Lower lobe of right lung (tissue), 2 donors: ENCODE results near the gene TCHH. TPM values are rescaled to one million over a fixed set of nuclear protein-coding genes. Genes with fewer than 3 reads are reported as not detected.

Source experiments
- ATAC-seq, 2 donors: fragments of 200-7000 bp; cut with Tn5 transposase; one replicate each; pipeline ENCODE4 v1.9.1; 2020 to 2022; ENCODE audit warnings: mild to moderate bottlenecking in 2 of 2, moderate library complexity in 2 of 2
- DNase-seq: peaks from one replicate; pipeline ENCODE4 v3.0.0-alpha.2; 2020
- H3K27ac ChIP-seq: fragments of 200-600 bp; one replicate; pipeline ENCODE4 v1.8.0; 2022
- H3K27me3 ChIP-seq: fragments of 200-600 bp; one replicate; pipeline ENCODE4 v1.8.0; 2022; ENCODE audit warnings: low read depth
- H3K36me3 ChIP-seq: fragments of 200-600 bp; one replicate; pipeline ENCODE4 v1.8.0; 2022; ENCODE audit warnings: mild to moderate bottlenecking
- H3K4me1 ChIP-seq: fragments of 200-600 bp; one replicate; pipeline ENCODE4 v1.8.0; 2022
- H3K4me3 ChIP-seq: fragments of 200-600 bp; one replicate; pipeline ENCODE4 v1.8.0; 2022; ENCODE audit warnings: mild to moderate bottlenecking
- H3K9me3 ChIP-seq: fragments of 200-600 bp; one replicate; pipeline ENCODE4 v1.8.0; 2022
- intact Hi-C: fragments of 100-400 bp; cut with DNase I; formaldehyde crosslinking; loops from one replicate; pipeline ENCODE4 v1.11.0; 2022
- total RNA-seq: library from RNA; stranded (reverse); fragmentation: NEBNext Ultra II Directional; extraction: Animal tissue kit (Norgen Biotek cat#: 25700); gene quantifications from one replicate; pipeline ENCODE4 v1.2.1, GENCODE V29; 2021
- TF ChIP-seq, protein P1 (sequence below): fragments of 200-600 bp; IDR thresholded peaks from one replicate; pipeline ENCODE4 v1.8.0; 2022; ENCODE audit warnings: antibody characterized with exemption, mild to moderate bottlenecking
- donor health status: DM: no; HTN: yes; CAD: no; lungs with severe emphysema.

The TCHH gene
- total RNA-seq, 1 donor from 2014 or later, result 0.15 TPM

DNA sequence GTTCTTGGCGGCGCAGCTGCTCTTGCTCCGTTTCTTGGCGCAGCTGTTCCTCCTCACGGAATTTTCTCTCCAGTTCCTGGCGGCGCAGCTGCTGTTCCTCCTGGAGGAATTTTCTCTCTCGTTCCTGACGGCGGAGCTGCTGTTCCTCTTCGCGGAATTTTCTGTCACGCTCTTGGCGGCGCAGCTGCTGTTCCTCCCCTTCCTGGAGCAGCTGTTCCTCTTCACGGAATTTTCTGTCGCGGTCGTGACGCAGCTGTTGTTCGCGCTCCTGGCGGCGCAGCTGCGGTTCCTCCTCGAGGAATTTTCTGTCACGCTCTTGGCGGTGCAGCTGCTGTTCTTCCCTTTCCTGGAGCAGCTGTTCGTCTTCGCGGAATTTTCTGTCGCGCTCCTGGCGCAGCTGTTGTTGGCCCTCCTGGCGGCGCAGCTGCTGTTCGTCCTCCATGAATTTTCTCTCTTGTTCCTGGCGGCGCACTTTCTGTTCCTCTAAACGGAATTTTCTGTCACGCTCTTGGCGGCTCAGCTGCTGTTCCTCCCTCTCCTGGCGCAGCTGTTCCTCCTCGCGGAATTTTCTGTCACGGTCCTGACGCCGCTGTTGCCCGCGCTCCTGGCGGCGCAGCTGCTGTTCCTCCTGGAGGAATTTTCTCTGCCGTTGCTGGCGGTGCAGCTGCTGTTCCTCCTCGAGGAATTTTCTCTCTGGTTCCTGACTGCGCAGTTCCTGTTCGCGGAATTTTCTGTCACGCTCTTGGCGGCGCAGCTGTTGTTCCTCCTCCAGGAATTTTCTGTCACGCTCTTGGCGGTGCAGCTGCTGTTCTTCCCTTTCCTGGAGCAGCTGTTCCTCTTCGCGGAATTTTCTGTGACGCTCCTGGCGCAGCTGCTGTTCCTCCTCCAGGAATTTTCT, 7.0 kb downstream of the TCHH start:
- no peak overlapping the region for H3K27ac ChIP-seq
- H3K4me1 ChIP-seq, result peaks cover 50% of the 10 kb centered on the region
- TF ChIP-seq, protein P1, sequence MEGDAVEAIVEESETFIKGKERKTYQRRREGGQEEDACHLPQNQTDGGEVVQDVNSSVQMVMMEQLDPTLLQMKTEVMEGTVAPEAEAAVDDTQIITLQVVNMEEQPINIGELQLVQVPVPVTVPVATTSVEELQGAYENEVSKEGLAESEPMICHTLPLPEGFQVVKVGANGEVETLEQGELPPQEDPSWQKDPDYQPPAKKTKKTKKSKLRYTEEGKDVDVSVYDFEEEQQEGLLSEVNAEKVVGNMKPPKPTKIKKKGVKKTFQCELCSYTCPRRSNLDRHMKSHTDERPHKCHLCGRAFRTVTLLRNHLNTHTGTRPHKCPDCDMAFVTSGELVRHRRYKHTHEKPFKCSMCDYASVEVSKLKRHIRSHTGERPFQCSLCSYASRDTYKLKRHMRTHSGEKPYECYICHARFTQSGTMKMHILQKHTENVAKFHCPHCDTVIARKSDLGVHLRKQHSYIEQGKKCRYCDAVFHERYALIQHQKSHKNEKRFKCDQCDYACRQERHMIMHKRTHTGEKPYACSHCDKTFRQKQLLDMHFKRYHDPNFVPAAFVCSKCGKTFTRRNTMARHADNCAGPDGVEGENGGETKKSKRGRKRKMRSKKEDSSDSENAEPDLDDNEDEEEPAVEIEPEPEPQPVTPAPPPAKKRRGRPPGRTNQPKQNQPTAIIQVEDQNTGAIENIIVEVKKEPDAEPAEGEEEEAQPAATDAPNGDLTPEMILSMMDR, result no peak
- H3K36me3 ChIP-seq, result no peaks in the 10 kb centered on the region
- H3K4me3 ChIP-seq, result peak overlapping the region; percentile 61
- intact Hi-C loops, result no loop called here
- ATAC-seq (no peak), DNase-seq (no peak)
- peaks cover 7% of the 10 kb centered on the region for H3K9me3 ChIP-seq
- H3K27me3 ChIP-seq, result peaks cover 88% of the 10 kb centered on the region

DNA sequence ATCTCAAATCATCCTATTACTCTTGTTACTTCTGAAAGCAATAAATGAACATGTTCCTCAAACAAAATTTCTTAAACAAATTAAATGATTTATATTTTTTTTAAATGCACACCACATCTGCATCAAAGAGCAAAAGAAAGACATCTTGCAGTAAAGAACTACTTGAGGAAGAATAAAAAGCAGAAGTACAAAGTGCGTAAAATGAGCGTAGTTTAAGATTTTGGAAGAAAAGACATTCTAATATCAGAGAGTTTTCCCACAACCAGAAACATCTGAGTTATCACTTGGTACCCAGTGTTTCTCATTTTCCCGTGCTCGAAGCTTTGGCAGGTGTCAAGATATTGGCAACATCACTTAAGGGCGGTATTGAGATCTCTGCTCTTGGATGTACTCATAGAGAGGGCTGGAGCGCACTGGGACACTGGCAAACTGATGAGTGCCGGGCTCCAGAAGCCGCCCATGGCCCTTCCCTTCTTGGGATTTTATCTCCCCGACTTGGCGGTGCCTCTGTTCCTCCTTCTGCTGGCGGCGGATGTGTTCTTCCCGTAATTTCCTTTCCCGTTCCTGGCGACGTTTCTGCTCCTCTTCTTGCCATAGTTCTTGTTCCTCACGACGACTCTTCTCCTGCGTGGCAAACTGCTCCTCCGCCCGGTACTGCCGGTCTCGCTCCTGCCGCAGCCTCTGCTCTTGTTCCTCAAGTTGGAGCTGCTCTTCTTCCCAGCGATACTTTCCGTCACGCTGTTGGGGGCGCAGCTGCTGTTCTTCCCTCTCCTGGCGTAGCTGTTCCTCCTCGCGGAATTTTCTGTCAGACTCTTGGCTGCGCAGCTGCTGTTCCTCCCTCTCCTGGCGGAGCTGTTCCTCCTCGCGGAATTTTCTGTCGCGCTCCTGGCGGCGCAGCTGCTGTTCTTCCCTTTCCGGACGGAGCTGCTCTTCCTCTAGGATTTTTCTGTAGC, 7.9 kb downstream of the TCHH start:
- Histone ChIP-seq H3K9me3 (peaks cover 7% of the 10 kb centered on the region), H3K36me3 (no peaks in the 10 kb centered on the region), H3K4me1 (peaks cover 43% of the 10 kb centered on the region), H3K4me3 (peak overlapping the region; percentile 61), H3K27me3 (peaks cover 87% of the 10 kb centered on the region), H3K27ac (no peak overlapping the region)
- intact Hi-C loops, result no loop called here
- ATAC-seq (no peak), DNase-seq (no peak)
- TF ChIP-seq, protein P1, result no peak

DNA sequence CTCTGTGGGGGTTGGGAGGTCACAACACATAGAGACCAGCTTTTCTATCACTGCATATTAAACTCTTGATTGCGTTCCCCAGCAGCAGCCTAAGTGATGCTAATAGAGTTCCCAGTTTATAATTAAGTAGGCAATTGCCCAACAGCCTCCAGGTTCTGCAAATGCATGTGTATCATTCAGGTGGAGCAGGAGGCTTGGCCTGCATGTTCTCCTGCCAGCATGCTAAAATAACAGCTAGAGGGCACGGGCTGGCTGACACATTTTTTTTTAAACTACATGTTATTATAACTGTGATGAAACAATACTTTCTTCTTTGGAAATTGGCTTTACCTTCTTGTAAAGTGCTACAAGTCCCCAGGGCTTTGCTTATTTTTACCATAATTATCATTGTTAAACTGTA, 10.4 kb downstream of the TCHH start:
- Histone ChIP-seq H3K36me3 (no peaks in the 10 kb centered on the region), H3K27me3 (peaks cover 79% of the 10 kb centered on the region), H3K27ac (no peak overlapping the region), H3K9me3 (peaks cover 7% of the 10 kb centered on the region), H3K4me3 (no peak overlapping the region), H3K4me1 (peaks cover 19% of the 10 kb centered on the region)
- intact Hi-C loops, result no loop called here
- ATAC-seq (no peak), DNase-seq (no peak)
- TF ChIP-seq, protein P1, result no peak

DNA sequence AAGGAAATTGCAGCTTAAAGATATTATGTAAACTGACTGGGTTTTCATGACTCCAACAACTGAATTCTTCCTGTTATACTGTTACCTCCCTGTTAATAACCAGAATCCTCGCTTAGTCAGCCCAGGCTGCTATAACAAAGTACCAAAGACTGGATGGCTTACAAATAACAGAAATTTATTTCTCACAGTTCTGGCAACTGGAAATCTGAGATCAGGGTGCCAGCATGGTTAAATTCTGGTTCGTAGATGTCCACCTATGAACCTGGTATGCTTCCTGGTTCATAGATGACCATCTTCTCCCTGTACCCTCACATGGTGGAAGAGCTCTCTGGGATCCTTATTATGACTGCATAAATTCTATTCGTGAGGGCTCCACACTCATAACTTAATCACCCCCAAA, 18.3 kb downstream of the TCHH start:
- no peaks in the 10 kb centered on the region for H3K36me3 ChIP-seq
- H3K4me1 ChIP-seq, result no peaks in the 10 kb centered on the region
- H3K4me3 ChIP-seq, result no peak overlapping the region
- TF ChIP-seq, protein P1, result no peak
- no peak overlapping the region for H3K27ac ChIP-seq
- intact Hi-C loops, result no loop called here
- ATAC-seq, result no peak
- no peak for DNase-seq
- H3K27me3 ChIP-seq, result peaks cover 12% of the 10 kb centered on the region
- H3K9me3 ChIP-seq, result peaks cover 6% of the 10 kb centered on the region

DNA sequence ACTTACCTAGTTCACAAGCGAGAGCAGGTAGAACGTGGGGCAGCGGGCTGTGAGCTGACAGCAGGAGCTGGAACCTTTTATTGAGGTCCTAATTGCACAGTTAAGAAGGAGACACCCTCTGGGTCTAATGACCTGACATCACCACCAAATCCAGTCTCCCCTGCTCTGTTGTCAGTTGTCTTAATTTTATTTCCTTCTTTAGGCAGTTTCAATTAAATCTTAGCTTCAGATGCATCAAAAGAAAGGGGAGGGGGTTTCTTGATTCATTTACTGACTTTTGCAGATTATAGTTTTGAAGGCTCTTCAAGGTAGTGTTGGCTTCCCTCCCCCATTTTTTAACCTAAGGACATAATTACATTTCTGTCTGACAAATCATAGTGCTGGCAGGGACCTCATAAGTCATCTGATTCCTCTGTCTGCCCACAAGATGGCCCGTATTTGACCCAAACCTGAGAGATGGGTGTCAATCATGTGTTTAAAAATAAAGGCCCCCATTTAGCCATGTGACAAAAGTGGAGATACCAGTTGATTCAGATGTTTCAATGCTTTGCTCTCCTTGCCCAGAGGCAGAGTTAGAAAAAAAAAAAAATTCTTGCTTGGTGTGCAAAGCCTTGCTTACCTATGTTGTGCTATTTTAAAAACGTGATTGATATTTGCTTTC, 26.1 kb downstream of the TCHH start, which contains the start of gene TCHHL1:
TCHHL1 (minus strand) TSS at position 51 of the 661 bp plus-strand sequence. CDS start 921 bp downstream, outside the sequence.
- H3K27ac ChIP-seq, result no peak within 1 kb of the TSS
- no peaks in the 10 kb centered on the region for H3K36me3 ChIP-seq
- DNase-seq (no peak), ATAC-seq (no peak)
- H3K4me3 ChIP-seq, result no peak within 1 kb of the TSS
- no peaks in the 10 kb centered on the region for H3K27me3 ChIP-seq
- intact Hi-C loops, result no loop called here
- H3K4me1 ChIP-seq, result no peaks in the 10 kb centered on the region
- TF ChIP-seq, protein P1, result no peak
- H3K9me3 ChIP-seq, result peaks cover 6% of the 10 kb centered on the region
